Chondrocyte (in vitro differentiated cells): ENCODE data around the gene NTN1. TPM values are rescaled to one million over a fixed set of nuclear protein-coding genes. Genes with fewer than 3 reads are reported as not detected.
A peak's percentile ranks its signal among the peaks of the same experiment; 100 is the strongest.

Source experiments
- DNase-seq: peaks from one replicate; pipeline ENCODE4 v3.0.0; 2021; ENCODE audit warnings: mixed read lengths, low spot score
- H3K27ac Mint-ChIP-seq: one replicate; pipeline ENCODE4 v1.8.0; 2021; ENCODE audit warnings: mild to moderate bottlenecking, moderate library complexity, mixed read lengths; ENCODE audit not compliant: unreplicated experiment
- H3K27me3 Mint-ChIP-seq: 2 replicates; pipeline ENCODE4 v1.8.0; 2021; ENCODE audit warnings: low read depth, mixed read lengths
- H3K36me3 Mint-ChIP-seq: 2 replicates; pipeline ENCODE4 v1.8.0; 2021; ENCODE audit warnings: low read depth, mixed read lengths
- H3K4me1 Mint-ChIP-seq: 2 replicates; pipeline ENCODE4 v1.8.0; 2021; ENCODE audit warnings: low read depth, mild to moderate bottlenecking, mixed read lengths
- H3K4me3 Mint-ChIP-seq: one replicate; pipeline ENCODE4 v1.8.0; 2021; ENCODE audit warnings: mild to moderate bottlenecking, moderate library complexity, mixed read lengths; ENCODE audit not compliant: unreplicated experiment
- H3K9me3 Mint-ChIP-seq: 2 replicates; pipeline ENCODE4 v1.8.0; 2021; ENCODE audit warnings: low read depth, mixed read lengths
- CTCF ChIP-seq: fragments of 200-600 bp; sonication (generic); IDR thresholded peaks from 2 replicates; pipeline ENCODE4 v1.5.0; 2021; ENCODE audit warnings: antibody characterized with exemption, mild to moderate bottlenecking, moderate library complexity
- total RNA-seq: library from RNA; stranded (reverse); gene quantifications from 3 replicates; pipeline ENCODE4 v1.2.1, GENCODE V29; 2021

NTN1 gene
- total RNA-seq, 1 donor from 2014 or later = 4.0 TPM

GRCh38 chr17:9225305-9226101, 204.2 kb downstream of the NTN1 start:
- peak; percentile 18 for TF ChIP-seq CTCF
- no peaks in the 10 kb centered on the region for H3K9me3 Mint-ChIP-seq
- no peak overlapping the region for H3K4me3 Mint-ChIP-seq
- H3K36me3 Mint-ChIP-seq = no peaks in the 10 kb centered on the region
- peaks cover 2% of the 10 kb centered on the region for H3K27me3 Mint-ChIP-seq
- H3K27ac Mint-ChIP-seq = no peak overlapping the region
- H3K4me1 Mint-ChIP-seq = peaks cover 3% of the 10 kb centered on the region
- peak; percentile 79 for DNase-seq

- H3K9me3 Mint-ChIP-seq = no peaks in the 10 kb centered on the region
- TF ChIP-seq CTCF = no peak
- H3K4me1 Mint-ChIP-seq = peaks cover 3% of the 10 kb centered on the region
- peak; percentile 86 for DNase-seq
- no peak overlapping the region for H3K4me3 Mint-ChIP-seq
- no peak overlapping the region for H3K27ac Mint-ChIP-seq
- peaks cover 2% of the 10 kb centered on the region for H3K27me3 Mint-ChIP-seq
- H3K36me3 Mint-ChIP-seq = no peaks in the 10 kb centered on the region
These were observed 205.0 kb downstream of the NTN1 start for GRCh38 chr17:9226130-9226793.

GRCh38 chr17:9226794-9227135, 205.5 kb downstream of the NTN1 start:
- H3K36me3 Mint-ChIP-seq = no peaks in the 10 kb centered on the region
- no peak for TF ChIP-seq CTCF
- H3K27me3 Mint-ChIP-seq = peaks cover 2% of the 10 kb centered on the region
- H3K9me3 Mint-ChIP-seq = no peaks in the 10 kb centered on the region
- H3K4me1 Mint-ChIP-seq = peaks cover 3% of the 10 kb centered on the region
- no peak overlapping the region for H3K27ac Mint-ChIP-seq
- peak; percentile 90 for DNase-seq
- no peak overlapping the region for H3K4me3 Mint-ChIP-seq

GRCh38 chr17:9227819-9228407, 206.6 kb downstream of the NTN1 start:
- Mint-ChIP-seq H3K27me3 (peaks cover 2% of the 10 kb centered on the region), H3K36me3 (no peaks in the 10 kb centered on the region), H3K4me1 (peaks cover 3% of the 10 kb centered on the region), H3K27ac (no peak overlapping the region), H3K4me3 (no peak overlapping the region), H3K9me3 (no peaks in the 10 kb centered on the region)
- no peak for TF ChIP-seq CTCF
- no peak for DNase-seq

GRCh38 chr17:9228408-9229159, 207.3 kb downstream of the NTN1 start:
- H3K4me1 Mint-ChIP-seq = peaks cover 3% of the 10 kb centered on the region
- H3K27me3 Mint-ChIP-seq = peaks cover 2% of the 10 kb centered on the region
- no peak overlapping the region for H3K4me3 Mint-ChIP-seq
- peak; percentile 30 for TF ChIP-seq CTCF
- H3K36me3 Mint-ChIP-seq = no peaks in the 10 kb centered on the region
- DNase-seq = no peak
- H3K27ac Mint-ChIP-seq = no peak overlapping the region
- no peaks in the 10 kb centered on the region for H3K9me3 Mint-ChIP-seq
